Smooth muscle cell (in vitro differentiated cells): ENCODE results near the gene OR10H3. TPM values are rescaled to one million over a fixed set of nuclear protein-coding genes. Genes with fewer than 3 reads are reported as not detected.

Source experiments
- DNase-seq: peaks from one replicate; lab custom pipeline; 2025; ENCODE audit not compliant: unreplicated experiment; lab: John Stamatoyannopoulos, UW
- H2AFZ ChIP-seq: fragments of 200-600 bp; sonication (generic); 2 replicates; pipeline ENCODE4 v1.6.0; 2016; ENCODE audit warnings: antibody characterized with exemption, low read depth, mild to moderate bottlenecking
- H3F3A ChIP-seq: fragments of 200-600 bp; sonication (generic); 2 replicates; pipeline ENCODE4 v1.6.0; 2017; ENCODE audit warnings: antibody characterized with exemption, low read depth
- H3K27ac ChIP-seq: fragments of 200-600 bp; sonication (generic); 2 replicates; pipeline ENCODE4 v1.5.1; 2016; ENCODE audit warnings: low read depth, mild to moderate bottlenecking
- H3K27me3 ChIP-seq: fragments of 200-600 bp; sonication (generic); 2 replicates; pipeline ENCODE4 v1.6.1; 2016; ENCODE audit warnings: low read depth, mild to moderate bottlenecking
- H3K36me3 ChIP-seq: fragments of 200-600 bp; sonication (generic); 2 replicates; pipeline ENCODE4 v1.5.1; 2016; ENCODE audit warnings: low read depth
- H3K4me1 ChIP-seq: fragments of 200-600 bp; sonication (generic); 2 replicates; pipeline ENCODE4 v1.5.1; 2016; ENCODE audit warnings: low read depth
- H3K4me2 ChIP-seq: fragments of 200-600 bp; sonication (generic); 2 replicates; pipeline ENCODE4 v1.6.0; 2016; ENCODE audit warnings: mild to moderate bottlenecking
- H3K4me3 ChIP-seq: fragments of 200-600 bp; sonication (generic); 2 replicates; pipeline ENCODE4 v1.5.1; 2016; ENCODE audit warnings: mild to moderate bottlenecking
- H3K79me2 ChIP-seq: fragments of 200-600 bp; sonication (generic); 2 replicates; pipeline ENCODE4 v1.6.0; 2016; ENCODE audit warnings: low read depth, mild to moderate bottlenecking
- H3K9ac ChIP-seq: fragments of 200-600 bp; sonication (generic); 2 replicates; pipeline ENCODE4 v1.6.0; 2016; ENCODE audit warnings: low read depth
- H3K9me3 ChIP-seq: fragments of 200-600 bp; sonication (generic); replicated peaks from 2 replicates; pipeline ENCODE4 v1.5.1; 2016; ENCODE audit warnings: low read depth
- H4K20me1 ChIP-seq: fragments of 200-600 bp; sonication (generic); 2 replicates; pipeline ENCODE4 v1.6.0; 2016; ENCODE audit warnings: low read depth
- WGBS: methylation state at CpG from one replicate; pipeline ENCODE4 v1.1.7; 2016; ENCODE audit warnings: low lambda C conversion rate; 5-methylcytosine and 5-hydroxymethylcytosine counted together
- polyA plus RNA-seq: library from polyadenylated mRNA; unstranded; fragments of >200 nt; fragmentation: Nextera tagmentation; extraction: Ambion mirVana; gene quantifications from 2 replicates; pipeline ENCODE4 v1.2.1, GENCODE V29; 2016
- total RNA-seq: library from RNA; depleted of rRNA; stranded (reverse); fragments of >200 nt; gene quantifications from 2 replicates; pipeline ENCODE4 v1.2.3, GENCODE V29; 2014
- TF ChIP-seq, protein P1 (sequence below): fragments of 200-600 bp; sonication (generic); IDR thresholded peaks from 2 replicates; pipeline ENCODE4 v1.5.1; 2017; ENCODE audit warnings: borderline replicate concordance, mild to moderate bottlenecking, antibody characterized with exemption; ENCODE audit not compliant: insufficient read depth, poor library complexity, severe bottlenecking

Gene OR10H3
- total and polyA plus RNA-seq, 2 experiments from 2014 or later = not detected

DNA sequence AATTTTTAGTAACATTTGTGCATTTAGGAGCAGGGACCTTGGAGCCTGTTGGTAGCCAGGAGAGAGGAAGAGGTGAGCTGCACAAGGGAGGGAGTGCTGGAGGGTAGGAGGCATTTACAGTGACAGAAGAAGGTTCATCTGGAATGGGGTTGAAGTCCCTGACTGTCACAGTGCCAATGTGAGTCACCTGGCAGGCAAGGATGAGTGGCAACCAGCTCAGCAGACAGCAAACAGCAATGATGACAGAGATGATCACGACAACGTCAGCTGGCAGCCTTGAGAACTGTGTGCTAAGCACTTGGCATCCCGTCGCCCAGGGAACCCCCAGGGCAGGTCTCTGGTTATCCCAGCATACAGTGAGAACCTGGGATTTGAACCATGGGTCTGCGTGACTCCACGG, 52.3 kb downstream of the OR10H3 start:
- no peaks in the 10 kb centered on the region for H3K27me3 ChIP-seq
- H4K20me1 ChIP-seq = no peaks in the 10 kb centered on the region
- no peak overlapping the region for H3K4me2 ChIP-seq
- H3K27ac ChIP-seq = no peak overlapping the region
- H3K4me3 ChIP-seq = no peak overlapping the region
- DNase-seq = no peak
- TF ChIP-seq, protein P1, sequence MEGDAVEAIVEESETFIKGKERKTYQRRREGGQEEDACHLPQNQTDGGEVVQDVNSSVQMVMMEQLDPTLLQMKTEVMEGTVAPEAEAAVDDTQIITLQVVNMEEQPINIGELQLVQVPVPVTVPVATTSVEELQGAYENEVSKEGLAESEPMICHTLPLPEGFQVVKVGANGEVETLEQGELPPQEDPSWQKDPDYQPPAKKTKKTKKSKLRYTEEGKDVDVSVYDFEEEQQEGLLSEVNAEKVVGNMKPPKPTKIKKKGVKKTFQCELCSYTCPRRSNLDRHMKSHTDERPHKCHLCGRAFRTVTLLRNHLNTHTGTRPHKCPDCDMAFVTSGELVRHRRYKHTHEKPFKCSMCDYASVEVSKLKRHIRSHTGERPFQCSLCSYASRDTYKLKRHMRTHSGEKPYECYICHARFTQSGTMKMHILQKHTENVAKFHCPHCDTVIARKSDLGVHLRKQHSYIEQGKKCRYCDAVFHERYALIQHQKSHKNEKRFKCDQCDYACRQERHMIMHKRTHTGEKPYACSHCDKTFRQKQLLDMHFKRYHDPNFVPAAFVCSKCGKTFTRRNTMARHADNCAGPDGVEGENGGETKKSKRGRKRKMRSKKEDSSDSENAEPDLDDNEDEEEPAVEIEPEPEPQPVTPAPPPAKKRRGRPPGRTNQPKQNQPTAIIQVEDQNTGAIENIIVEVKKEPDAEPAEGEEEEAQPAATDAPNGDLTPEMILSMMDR = no peak
- no peaks in the 10 kb centered on the region for H3K4me1 ChIP-seq
- no peak overlapping the region for H3K9ac ChIP-seq
- no peaks in the 10 kb centered on the region for H3F3A ChIP-seq
- no peaks in the 10 kb centered on the region for H3K9me3 ChIP-seq
- H3K79me2 ChIP-seq = no peaks in the 10 kb centered on the region
- H3K36me3 ChIP-seq = no peaks in the 10 kb centered on the region
- H2AFZ ChIP-seq = no peak overlapping the region
- 60% methylated on average over 6 of the region's 6 CpGs for WGBS

Other genes with a start within 250 kb of the OR10H3 start
- not detected in 2 replicates for gene CYP4F22, start 229.5 kb upstream of the OR10H3 start, total RNA-seq
- gene CYP4F22, start 229.5 kb upstream of the OR10H3 start, polyA plus RNA-seq = not detected in 2 replicates
- not detected in 2 replicates for gene CYP4F8, start 122.8 kb upstream of the OR10H3 start, total RNA-seq
- not detected in 2 replicates for gene CYP4F8, start 122.8 kb upstream of the OR10H3 start, polyA plus RNA-seq
- gene CYP4F3, start 97.1 kb upstream of the OR10H3 start, total RNA-seq = not detected in 2 replicates
- gene CYP4F3, start 97.1 kb upstream of the OR10H3 start, polyA plus RNA-seq = not detected in 2 replicates
- not detected in 2 replicates for gene CYP4F12, start 64.9 kb upstream of the OR10H3 start, total RNA-seq
- not detected in 2 replicates for gene CYP4F12, start 64.9 kb upstream of the OR10H3 start, polyA plus RNA-seq
- not detected in 2 replicates for gene OR10H2, start 10.0 kb upstream of the OR10H3 start, total RNA-seq
- not detected in 2 replicates for gene OR10H2, start 10.0 kb upstream of the OR10H3 start, polyA plus RNA-seq
- not detected in 2 replicates for gene OR10H5, start 49.7 kb downstream of the OR10H3 start, total RNA-seq
- not detected in 2 replicates for gene OR10H5, start 49.7 kb downstream of the OR10H3 start, polyA plus RNA-seq
- gene OR10H1, start 77.7 kb downstream of the OR10H3 start, total RNA-seq = not detected in 2 replicates
- gene OR10H1, start 77.7 kb downstream of the OR10H3 start, polyA plus RNA-seq = not detected in 2 replicates
- not detected in 2 replicates for gene CYP4F2, start 160.1 kb downstream of the OR10H3 start, total RNA-seq
- not detected in 2 replicates for gene CYP4F2, start 160.1 kb downstream of the OR10H3 start, polyA plus RNA-seq
- gene CYP4F11, start 196.5 kb downstream of the OR10H3 start, total RNA-seq = not detected in 2 replicates
- gene CYP4F11, start 196.5 kb downstream of the OR10H3 start, polyA plus RNA-seq = not detected in 2 replicates
- not detected in 2 replicates for gene OR10H4, start 211.0 kb downstream of the OR10H3 start, total RNA-seq
- not detected in 2 replicates for gene OR10H4, start 211.0 kb downstream of the OR10H3 start, polyA plus RNA-seq